IPS-18c (cell line): ENCODE measurements around the gene WDR87.
"Not testable (repeated sequence)": the region's sequence is repeated elsewhere in the genome, so short reads cannot be mapped to it uniquely, and the experiment has no call there.

Source experiments
- H3K4me3 ChIP-seq: 2 replicates; pipeline ENCODE4 v1.7.0; 2013; ENCODE audit warnings: low read depth, mild to moderate bottlenecking, low read length, moderate library complexity; ENCODE audit not compliant: insufficient read depth
- H3K9me3 ChIP-seq: one replicate; pipeline ENCODE4 v1.6.1; 2013; ENCODE audit warnings: mild to moderate bottlenecking, low read length, moderate library complexity; ENCODE audit not compliant: control insufficient read depth, insufficient read depth

Gene WDR87

DNA sequence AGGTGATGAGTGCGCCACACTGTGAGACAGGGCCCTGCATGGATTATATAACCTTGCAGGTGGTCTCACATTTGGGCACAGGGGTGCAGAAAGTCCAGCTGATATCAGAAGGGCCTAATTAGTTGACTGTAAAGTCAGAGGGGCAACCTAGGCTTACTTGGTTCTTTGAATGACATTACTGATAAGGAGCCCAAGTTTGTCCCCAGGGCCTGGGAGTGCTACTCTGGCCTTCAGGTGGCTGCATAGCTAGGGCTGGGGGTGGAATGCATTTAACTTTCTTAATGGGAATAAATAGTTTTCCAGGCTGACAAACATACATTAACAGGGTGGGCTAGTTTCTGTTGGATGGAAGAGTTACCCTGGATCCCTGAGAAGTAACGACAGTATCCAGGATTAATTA is 3.3 kb downstream of the WDR87 start:
- Histone ChIP-seq H3K9me3 (no peaks in the 10 kb centered on the region), H3K4me3 (no peak overlapping the region)

DNA sequence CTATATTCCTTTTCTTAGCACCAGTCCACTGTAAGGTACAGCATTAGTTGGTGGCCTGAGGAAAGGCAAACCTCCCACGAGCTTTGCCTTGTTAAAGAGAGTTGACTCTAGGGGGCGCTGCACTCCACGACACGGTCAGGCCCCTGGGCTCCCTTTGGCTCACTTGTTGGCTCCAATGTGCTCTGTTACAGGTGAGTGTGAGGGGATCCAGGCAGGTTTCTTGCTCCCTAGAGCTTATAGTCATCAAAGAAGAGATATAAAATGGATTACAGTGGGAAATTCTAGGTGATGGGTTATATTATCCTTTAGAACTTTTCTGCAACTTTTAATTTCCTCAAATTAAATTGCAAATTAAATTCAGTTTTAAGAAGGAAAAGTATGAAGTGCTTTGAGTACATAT is 3.7 kb downstream of the WDR87 start:
- H3K9me3 ChIP-seq, result no peaks in the 10 kb centered on the region

DNA sequence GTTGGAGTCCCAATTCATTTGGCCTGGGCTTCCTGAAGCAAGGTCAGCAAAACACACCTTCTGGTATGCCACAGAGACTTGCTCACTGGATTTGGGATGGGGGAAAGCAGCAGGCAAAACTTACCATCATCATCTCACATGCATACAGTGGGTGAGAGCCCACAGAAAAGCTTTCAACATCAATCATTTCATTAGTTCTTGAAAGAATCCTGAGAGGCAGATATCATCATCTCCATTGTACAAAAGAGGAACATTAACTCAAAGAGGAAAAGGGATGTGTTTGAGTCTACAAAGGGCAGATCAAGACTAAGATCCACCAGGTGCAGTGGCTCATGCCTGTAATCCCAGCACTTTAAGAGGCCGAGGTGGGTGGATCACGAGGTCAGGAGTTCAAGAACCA is 6.4 kb downstream of the WDR87 start:
- no peaks in the 10 kb centered on the region for H3K9me3 ChIP-seq
- H3K4me3 ChIP-seq, result no peak overlapping the region

More for the DNA sequence above, 3.7 kb downstream of the WDR87 start:
- H3K4me3 ChIP-seq, result no peak overlapping the region

DNA sequence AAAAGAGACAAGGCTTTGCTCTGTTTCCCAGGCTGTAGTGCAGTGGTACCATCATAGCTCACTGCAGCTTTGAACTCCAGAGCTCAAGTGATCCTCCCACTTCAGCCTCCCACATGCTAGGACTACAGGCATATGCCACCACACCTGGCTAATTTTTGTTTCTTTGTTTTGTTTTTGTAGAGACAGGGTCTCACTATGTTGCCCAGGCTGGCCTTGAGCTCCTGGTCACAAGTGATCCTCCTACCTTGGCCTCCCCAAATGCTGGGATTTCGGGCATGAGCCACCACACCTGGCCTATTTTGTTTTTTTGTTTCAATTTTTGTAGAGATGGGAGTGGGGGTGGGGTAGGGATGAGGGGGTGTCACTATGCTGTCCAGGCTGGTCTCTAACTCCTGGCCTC is 6.9 kb downstream of the WDR87 start:
- Histone ChIP-seq H3K4me3 (no peak overlapping the region), H3K9me3 (no peaks in the 10 kb centered on the region)

DNA sequence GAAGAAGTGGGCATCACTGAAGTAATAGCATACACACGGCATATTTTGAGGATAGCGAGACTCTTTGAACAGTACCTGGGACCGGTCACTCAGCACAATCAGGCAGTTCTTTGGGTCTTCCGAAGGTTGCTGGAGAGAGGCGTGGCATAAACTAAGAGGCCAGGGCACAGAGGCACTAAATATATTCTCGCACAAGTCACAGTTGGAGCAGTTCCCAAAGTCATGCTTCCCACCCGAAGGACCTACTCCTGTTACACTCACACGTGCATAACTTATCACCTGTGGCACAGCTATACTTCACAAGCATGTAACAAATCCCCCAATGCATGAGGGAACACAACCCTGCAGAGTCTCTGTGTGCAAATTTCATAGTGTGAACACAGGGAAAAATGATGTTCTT is 10.2 kb downstream of the WDR87 start:
- Histone ChIP-seq H3K4me3 (no peak overlapping the region), H3K9me3 (peaks cover 2% of the 10 kb centered on the region)

DNA sequence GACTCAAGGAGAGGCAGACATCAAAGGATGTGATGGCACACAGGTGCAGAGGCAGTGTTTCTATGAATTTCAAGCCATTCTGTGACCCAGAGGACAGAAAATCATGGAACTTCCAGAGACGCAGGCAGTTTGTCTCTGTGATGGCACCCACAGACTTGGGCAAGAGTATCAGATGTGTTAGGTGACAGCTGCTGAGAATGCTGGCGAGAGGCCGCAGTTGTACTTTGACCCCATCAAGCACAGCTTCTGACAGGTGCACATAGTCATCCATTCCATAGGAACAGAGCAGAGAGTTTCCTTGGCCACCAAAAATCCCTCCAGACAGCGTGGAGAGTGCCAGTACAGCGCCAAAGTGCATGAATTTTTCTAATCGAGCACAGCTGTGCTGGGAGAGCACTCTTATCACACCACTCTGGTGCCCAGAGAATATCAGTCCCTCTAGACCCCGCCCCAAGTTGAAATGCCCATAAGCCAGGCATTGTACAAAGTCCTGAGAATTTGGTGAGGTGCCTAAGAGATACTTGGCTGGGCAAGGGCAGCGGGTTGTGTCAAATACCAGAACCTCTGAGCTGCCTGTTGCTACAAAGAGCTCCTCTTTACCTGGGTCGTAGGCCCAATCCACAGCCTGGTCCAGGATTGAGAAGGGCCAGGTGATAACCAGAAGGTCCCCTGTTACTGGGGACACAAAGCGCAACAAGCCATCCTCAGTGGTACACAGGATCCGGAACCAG is 12.4 kb downstream of the WDR87 start:
- H3K4me3 ChIP-seq, result no peak overlapping the region
- H3K9me3 ChIP-seq, result peaks cover 2% of the 10 kb centered on the region

DNA sequence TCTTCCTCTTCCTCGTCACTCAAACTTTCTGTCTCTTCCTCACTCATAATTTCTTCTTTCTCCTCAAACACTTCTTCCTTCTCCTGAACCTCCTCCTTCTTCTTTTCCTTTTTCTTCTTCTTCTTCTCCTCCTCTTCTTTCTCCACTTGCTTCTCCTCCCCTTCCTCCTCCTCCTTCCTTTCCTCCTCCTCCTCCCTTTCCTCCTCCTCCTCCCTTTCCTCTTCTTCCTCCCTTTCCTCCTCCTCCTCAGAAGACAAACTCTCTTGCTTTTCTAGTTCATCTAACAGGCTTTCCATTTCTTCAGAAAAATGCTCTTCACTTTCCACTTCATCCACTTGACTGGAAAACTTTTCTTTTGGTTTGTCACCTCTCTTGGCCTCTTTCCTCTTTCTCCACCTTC is 19.8 kb downstream of the WDR87 start:
- H3K9me3 ChIP-seq, result no peaks in the 10 kb centered on the region

DNA sequence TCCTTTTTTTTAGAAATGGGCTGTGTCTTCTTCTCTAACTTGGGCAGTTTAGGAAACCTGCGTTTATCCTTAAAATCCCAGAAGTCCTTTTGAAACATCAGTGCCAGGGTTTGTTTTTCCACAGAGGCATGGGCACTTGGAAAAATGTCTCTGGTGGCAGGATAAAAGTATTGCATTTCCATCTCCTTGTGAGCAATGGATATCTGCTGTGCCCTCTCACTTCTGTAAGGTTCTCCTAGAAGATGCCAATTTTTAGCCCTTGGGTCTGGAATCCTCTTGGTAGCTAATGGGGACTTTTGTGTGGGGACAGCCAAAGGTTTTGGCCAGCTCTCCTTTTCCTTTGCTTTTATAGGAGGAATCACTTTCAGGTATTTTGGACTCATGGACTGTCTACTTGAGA is 21.0 kb downstream of the WDR87 start:
- no peak overlapping the region for H3K4me3 ChIP-seq
- no peaks in the 10 kb centered on the region for H3K9me3 ChIP-seq

More for the DNA sequence above, 19.8 kb downstream of the WDR87 start:
- H3K4me3 ChIP-seq, result no peak overlapping the region

DNA sequence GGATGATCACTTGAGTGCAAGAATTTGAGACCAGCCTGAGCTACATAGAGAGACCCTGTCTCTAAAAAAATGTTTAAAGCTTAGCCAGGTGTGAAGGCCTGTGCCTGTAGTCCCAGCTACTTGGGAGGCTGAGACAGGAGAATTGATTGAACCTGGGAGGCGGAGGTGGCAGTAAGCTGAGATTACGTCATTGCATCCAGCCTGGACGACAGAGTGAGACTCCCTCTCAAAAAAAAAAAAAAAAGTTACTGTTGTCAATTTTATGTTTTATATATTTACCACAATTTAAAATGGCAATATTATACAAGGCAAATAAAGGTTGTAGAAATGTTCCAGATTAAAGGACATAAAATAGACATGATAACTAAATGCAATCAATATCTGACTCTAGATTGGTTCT is 29.2 kb downstream of the WDR87 start:
- H3K9me3 ChIP-seq, result no peaks in the 10 kb centered on the region
- H3K4me3 ChIP-seq, result no peak overlapping the region

DNA sequence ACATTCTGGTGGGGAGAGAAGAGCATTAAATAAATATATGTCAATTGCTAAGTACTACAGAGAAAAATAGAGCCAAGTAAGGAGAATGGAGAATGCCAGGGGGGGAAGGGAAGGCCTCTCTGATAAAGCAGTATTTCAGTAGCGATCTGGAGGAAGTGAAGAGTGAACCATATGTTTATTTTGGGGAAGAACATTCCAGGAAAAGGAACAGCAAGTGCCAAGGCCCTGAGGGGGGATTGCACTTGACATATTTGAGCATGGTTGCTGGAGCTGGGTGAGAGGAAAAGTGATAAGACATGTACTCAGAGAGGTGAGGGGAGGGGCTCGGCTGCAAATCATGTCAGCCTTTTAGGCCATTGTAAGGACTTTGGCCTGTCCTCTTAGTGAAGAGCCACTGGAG is 30.4 kb downstream of the WDR87 start:
- Histone ChIP-seq H3K4me3 (no peak overlapping the region), H3K9me3 (peaks cover 3% of the 10 kb centered on the region)

DNA sequence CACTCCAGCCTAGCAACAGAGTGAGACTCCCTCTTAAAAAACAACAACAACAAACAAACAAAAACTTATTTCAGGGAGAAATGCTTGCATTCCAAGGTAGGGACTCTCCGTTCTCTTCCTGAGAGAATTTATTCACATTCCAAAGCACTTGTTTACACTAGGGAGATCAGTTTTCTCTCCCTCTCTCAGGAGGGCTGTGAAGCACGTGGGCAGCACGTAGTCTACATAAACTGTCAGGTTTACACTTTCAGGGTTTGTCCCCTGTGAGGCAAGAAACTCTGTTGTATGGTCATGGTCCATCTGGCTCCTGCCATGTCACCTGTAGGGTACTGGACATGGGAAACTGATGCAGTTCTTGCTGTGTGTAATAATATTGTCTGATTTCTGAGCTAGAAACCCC is 31.6 kb downstream of the WDR87 start:
- Histone ChIP-seq H3K4me3 (no peak overlapping the region), H3K9me3 (peaks cover 8% of the 10 kb centered on the region)

DNA sequence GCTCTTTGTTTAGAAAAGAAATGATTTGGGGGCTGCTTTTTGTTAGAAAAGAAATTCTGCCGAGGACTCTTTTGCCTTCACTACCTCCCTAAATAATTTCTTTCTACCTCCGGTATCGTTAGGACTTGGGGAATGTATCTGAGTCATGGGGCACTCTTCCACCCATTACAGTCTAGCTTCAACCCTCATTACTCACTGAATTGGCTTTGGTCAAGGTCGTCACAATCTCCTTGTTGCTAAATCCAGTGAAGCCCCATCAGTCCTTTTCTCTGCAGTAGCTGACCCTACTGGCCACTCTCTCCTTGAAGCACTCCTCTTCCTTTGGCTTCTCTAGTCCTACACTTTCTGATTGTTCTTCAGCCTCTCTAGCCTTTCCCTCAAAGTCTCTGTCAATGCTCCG is 34.0 kb downstream of the WDR87 start:
- Histone ChIP-seq H3K9me3 (peaks cover 9% of the 10 kb centered on the region), H3K4me3 (no peak overlapping the region)

DNA sequence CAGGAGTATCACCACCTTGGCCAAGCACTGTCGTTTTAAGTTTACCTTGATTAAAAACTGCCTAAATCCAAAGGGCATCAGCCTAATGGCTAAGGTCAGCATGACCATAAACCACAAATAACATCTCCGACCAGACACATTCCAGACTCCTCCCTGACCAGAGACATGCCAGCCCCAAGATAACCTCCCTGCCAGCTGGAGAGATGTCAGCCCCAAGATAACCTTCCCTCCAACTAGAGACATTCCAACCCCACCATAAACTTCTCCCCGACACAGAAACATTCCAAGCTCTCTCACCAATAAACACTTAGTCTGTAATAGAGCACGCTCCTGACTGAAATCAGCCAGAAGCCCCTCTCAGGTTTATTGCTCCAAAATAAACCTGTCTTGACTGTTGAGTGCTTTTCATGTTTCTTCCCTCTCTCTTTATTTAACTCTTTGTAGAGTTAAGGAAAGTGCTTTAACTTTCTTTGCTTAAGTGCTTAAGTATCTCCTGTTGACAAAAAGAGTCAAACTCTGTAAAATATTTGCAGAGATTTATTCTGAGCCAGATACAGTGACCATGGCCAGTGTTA is 36.5 kb downstream of the WDR87 start:
- H3K4me3 ChIP-seq, result no peak overlapping the region
- peaks cover 9% of the 10 kb centered on the region for H3K9me3 ChIP-seq

DNA sequence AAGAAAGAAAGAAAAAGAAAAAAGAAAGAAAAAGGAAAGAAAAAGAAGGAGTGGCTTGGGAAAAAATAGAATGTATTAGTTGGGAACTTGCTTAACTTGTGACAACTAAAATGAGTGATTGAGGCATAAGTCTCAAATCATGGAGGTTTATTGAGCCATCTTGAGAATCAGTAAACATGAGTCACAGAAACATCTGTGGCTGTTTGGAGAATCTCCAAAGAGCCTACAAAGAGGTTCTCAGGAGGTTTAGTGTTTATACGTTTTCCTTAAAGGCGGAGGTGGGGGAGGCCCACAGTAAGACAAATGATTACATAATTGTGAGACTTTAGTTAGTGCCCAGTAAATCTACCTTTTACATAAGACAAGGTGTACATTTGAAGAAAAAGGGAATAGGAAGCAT is 38.6 kb downstream of the WDR87 start:
- no peak overlapping the region for H3K4me3 ChIP-seq

DNA sequence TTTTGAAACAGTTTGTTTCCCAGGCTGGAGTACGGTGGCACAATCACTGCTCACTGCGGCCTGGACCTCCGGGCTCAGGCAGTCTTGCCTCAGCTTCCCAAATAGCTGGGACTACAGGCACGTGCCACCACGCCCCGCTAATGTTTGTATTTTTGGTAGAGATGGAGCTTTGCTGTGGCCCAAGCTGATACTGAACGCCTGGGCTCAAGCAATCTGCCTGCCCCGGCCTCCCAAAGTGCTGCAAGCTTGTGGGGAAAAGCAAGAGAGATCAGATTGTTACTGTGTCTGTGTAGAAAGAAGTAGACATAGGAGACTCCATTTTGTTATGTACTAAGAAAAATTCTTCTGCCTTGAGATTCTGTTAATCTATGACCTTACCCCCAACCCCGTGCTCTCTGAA is 40.5 kb downstream of the WDR87 start:
- H3K9me3 ChIP-seq, result not testable (repeated sequence)

More for the DNA sequence above, 38.6 kb downstream of the WDR87 start:
- peaks cover 9% of the 10 kb centered on the region for H3K9me3 ChIP-seq

DNA sequence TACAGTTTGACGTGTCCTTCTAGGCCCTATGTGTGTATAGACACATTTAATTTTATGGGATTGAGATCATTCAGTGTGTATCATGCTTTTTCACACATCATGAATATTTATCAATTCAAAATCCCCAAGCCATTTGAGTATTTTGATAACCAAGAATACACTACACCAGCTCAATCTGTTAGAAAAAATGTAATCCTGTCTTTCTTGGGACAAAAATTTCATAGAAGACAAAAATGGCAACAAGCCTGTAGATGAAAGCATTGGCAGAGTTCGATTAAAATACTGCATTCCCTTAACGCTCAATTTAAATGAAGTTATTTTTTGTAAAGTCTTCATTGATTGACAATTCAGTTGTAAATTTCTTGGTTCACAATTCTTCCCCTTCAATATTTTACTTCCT is 41.9 kb downstream of the WDR87 start:
- H3K9me3 ChIP-seq, result no peaks in the 10 kb centered on the region
- no peak overlapping the region for H3K4me3 ChIP-seq

More for the DNA sequence above, 40.5 kb downstream of the WDR87 start:
- not testable (repeated sequence) for H3K4me3 ChIP-seq

DNA sequence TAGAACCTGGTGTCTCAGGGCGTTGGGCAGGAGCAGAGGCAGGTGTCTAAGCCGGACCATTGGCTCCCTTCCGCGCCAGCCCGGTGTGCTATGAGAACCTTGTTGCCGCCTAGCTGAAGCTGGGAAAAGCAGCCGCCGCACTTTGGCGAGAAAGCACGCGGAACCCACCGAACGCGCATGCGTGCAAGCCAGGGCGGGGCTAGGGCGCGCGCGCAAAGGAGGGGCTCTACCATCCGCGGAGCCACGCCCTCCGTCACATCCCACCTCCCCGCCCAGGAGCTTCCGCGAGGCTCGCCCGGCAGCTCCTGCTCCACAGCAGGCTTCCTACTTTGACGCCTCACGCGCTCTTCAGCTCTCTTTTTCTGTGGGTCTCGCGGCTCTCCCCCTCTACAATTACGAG is 51.3 kb downstream of the WDR87 start:
- H3K9me3 ChIP-seq, result no peaks in the 10 kb centered on the region
- H3K4me3 ChIP-seq, result no peak overlapping the region

DNA sequence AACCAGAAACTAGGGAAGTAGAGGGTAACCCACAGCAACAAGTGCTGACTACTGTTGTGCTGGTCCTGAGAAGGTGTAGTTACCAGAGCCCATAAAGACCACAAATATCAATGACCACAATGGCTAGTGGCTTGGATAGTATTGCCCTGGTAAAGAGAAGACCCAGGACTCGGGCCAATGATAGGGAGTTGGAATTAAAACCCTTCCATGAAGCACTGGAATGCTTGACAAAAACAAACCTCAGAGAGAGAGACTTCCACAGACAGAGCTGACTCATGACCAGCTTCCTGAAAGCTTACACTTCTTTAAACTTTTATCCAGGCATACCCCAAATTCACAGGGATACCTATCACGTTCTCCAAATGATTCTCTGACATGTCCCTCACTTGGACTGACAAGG is 60.5 kb downstream of the WDR87 start:
- no peak overlapping the region for H3K4me3 ChIP-seq
- H3K9me3 ChIP-seq, result no peaks in the 10 kb centered on the region
